Activated CD8-positive, alpha-beta memory T cell treated with anti-CD3 and anti-CD28 coated beads, Interleukin-2, amount 50 U/mL, for 1 hour (primary cell): ENCODE data around the gene IL16.
"Not testable (repeated sequence)": the region's sequence is repeated elsewhere in the genome, so short reads cannot be mapped to it uniquely, and the experiment has no call there.

ENCODE experiments used
- DNase-seq: peaks from one replicate; pipeline ENCODE4 v3.0.0-alpha.2; 2020; ENCODE audit errors: extremely low read depth

IL16 gene

DNA sequence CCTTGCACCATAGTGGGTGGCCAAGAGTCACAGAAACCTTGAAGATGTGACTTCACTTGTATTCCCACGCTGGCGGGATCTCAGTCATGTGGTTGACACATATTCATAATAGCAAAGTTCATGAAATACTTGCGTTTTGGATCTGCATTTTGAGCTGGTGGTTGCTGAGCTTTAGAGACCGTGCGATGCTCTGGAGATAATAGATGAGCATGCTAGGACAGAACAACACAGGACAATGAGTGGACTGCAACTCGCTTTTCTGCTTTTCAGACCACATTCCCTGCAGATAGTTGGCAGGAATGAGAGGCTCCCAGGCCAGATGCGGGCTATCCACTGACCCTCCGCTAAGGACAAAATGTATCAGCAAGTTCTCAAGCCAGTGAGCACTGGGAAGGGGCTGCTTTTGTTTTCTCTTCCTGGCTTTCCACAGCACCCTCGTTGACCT is 141.1 kb downstream of the IL16 start:
- no peak for DNase-seq

DNA sequence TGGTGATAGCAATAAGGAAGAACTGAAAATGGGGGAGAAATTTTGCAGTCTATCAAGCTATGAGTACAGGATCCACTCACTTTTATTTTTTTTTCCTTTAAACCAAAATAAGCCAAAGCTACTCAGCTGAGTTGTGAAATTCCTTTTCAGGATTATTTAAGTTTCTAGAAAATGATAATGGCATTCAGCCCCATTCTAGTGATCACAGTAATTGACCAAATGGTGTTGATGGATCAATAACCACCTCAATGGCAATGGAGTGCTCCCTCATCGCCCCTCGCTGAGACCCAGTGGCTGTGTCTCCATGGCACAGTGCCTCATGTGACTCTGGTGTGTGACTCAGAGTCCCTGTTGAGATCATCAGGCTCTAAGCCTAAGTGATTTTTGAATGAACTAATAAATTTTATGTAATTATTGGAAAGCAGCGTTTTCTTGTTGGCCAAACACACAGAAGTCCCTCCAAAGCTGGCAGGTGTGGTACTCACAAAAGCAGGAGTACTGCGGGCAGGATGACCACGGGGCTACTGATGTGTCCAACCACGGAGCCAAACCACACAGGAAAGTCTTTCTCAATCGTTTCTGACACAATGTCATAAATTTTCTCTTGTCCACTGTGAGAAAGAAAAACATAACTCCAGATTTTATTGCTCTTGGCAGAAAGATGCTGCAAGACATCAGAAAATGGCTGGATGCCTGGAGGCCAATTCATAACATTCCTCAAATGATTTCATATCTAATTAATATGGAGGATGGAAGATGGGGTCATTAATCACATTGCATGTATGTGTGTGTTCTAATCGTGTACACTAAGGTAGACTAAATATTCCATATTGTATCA is 141.7 kb downstream of the IL16 start:
- DNase-seq: no peak

DNA sequence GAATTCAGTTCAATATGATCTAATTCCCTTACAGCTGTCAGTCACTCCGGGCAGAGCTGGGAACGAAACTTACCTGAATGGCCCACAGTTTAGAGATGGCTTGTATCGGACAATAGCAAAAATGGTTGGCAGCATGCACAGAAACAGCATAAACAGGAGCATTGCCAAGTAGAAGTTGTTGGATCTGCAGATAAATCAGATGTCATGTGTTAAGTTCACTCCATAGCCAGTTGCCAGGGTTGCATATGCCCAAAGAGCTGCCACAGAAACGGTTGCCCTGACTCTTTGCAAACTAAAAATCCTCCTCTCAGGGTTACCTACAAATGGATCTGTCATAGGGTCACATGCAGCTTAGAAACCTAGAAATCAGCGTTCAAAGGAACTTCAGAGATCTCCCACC is 142.6 kb downstream of the IL16 start:
- DNase-seq: no peak

DNA sequence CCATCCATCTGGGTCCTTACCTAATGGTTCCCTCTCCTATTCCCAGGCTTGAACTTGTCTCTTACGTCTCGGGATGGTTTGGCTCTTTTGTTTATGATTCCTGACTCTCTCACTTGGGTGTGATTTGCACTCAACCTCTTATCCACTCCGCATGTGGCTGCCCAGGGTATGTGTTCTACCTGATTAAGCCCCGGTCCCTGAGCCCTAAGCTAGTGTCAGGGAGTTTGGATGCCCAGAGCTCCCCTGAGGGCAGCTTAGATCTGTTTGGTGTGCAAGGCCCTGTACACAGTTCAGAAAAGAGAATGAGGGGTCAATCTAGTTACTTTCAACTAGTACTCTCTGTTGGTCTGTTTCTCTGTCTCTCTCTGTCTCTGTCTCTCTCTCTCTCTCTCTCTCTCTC is 143.2 kb downstream of the IL16 start:
- DNase-seq: no peak

DNA sequence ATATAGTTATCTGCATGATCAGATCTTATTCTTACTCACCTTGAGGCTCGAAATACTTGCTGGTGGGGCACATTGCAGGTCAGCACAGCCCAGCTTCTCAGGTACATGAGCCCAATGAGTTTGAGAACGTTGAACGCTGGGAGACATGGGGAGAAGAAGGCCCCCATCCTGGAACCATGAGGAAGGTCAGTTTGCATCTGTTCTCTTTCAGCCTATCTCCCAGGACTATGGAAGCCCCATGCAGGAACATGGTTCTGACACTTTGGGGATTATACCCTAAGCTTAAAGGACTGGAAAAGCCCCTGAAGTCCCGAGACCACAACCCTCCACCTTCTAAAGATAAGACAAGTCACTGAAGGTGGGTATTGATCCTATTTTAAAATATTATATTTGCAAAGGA is 144.7 kb downstream of the IL16 start:
- DNase-seq: no peak

DNA sequence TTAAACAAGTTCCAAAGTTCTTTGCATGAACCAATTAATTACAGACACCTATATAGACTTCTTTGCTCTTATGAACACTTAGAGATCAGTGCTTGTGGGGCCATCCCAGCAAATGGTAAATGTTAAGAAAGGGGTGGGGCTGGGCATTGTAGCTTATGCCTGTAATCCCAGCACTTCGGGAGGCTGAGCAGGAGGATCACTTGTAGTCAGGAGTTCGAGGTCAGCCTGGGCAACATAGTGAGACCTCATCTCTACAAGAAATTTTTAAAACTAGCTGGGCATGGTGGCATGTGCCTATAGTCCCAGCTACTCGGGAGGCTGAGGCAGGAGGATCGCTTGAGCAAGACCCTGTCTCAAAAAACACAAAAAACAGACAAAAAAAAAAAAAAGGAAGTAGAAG is 146.7 kb downstream of the IL16 start:
- DNase-seq: no peak

DNA sequence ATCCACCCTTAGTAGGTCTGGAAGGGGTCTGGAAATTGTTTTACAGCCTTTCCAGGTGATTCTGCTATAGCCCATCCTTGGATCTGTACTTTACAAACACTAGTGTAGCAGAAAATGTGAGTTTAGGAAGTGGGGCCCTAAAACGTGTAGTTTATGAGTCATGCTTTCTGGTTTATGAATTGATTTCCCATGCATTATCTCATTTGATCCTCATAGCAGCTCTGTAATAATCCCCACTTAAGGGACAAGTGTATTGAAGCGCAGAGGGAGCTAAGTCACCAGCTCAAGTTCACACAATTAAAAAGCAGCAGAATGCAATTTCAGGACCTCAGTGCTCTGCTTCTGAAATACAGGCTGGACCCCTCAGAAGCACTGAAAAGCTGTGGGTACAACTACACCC is 149.9 kb downstream of the IL16 start:
- DNase-seq: no peak

DNA sequence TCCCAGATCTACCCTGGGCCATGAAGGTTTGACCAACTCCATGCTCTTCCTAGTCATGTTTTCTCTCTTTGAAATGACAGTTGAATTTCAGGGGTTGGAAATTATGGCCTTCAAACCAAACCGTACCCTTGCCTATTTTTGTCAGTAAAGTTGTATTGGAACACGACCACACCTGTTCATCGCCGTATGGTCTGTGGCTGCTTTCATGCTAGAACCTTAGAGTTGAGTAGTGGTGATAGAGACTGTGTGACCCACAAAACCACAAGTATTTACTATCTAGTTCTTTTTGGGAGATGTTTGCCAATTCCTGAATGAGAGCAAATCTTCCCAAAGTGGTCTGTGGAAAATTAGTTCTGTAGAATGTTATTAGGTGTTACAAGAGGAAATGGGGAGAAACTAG is 151.2 kb downstream of the IL16 start:
- DNase-seq: no peak

DNA sequence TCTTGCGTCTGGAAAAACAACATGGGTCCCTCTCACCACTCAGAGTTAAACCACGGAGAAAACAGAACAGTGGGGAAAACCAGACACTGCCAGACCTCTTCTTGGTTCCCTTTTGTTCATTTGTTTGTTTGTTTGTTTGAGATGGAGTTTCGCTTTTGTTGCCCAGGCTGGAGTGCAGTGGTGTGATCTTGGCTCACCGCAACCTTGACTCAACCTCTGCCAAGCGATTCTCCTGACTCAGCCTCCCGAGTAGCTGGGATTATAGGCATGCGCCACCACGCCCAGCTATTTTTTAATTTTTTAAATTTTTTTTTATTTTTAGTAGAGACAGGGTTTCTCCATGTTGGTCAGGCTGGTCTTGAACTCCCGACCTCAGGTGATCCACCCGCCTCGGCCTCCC is 152.0 kb downstream of the IL16 start:
- DNase-seq: not testable (repeated sequence)

DNA sequence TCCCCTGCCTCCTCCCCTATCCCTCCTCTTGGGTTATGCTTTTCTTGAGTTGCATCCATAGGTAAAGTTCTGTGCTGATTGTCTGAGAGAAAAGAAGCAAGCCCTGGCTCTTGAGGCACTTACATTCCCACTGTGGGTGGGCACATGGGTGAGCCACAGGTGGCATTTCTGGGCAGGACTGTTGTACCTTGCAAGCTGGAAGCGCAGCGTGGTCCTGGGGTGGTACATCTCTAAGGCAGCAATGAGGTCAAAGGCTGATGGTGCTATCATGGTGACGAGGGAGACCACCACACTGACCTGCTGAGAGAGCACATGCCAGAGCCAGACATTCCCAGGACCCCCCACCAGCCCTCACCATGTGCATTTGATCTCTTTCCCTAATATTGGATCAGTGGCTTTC is 152.6 kb downstream of the IL16 start:
- no peak for DNase-seq

DNA sequence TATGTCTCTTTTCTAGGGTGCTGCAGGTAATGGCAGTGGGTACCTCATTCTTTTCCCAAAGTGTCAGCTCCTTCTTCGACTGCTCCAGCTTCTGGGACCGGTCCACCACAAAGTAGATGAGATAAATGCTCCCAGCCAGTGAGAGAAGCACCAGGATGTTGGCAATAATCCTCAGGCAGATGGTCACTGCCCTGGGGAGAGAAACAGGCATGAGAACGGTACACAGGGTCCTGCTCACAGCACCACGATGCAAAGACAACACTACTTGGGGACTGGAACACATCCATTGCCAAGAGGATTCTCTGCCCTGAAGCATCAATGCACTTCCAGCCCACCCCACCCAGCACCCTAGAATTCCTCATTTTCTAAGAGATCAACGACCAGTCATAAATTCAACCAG is 155.0 kb downstream of the IL16 start:
- DNase-seq: no peak

DNA sequence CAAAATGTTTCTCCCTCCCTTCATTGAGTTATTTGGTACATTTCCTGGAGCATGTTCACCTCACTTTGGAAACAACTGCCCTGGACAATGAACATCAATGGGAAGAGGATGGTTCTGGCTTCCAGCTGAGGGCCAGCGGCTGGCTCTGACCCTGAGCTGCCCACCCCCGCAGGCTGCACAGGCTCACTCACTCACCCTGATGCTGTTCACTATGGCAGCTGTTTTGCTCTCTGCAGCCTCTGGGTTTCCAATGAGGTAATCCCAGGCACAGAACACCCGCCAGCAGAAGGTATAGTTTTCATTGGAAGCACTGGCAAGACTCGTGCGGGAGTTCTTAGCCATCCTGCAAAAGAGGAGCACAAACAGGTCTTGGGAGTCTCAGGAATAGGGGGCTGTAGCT is 159.6 kb downstream of the IL16 start:
- DNase-seq: no peak

DNA sequence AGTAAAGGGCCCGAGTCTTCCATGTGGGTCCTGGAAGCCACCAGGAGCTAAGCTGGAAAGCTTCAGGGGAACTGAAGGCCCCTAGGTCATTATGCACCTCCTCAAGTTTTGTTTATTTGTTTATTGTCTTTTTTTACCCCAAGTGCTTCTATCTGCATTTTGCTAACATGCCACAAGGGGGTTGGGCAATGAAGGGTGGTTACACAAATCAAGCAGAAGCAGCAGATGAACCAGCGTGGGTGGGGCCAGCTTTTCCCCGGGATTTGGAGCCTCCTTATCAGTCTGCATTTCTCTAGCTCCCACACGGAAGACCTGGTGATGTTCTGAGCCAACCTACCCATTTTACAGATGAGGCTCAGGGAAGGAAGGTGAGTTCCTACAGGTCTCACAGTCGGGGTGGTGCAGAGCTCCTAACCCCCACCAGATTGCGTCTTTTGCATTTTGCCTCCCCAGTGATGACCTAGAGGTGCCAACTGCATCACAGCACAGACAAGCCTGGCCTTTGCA is 160.6 kb downstream of the IL16 start:
- no peak for DNase-seq

DNA sequence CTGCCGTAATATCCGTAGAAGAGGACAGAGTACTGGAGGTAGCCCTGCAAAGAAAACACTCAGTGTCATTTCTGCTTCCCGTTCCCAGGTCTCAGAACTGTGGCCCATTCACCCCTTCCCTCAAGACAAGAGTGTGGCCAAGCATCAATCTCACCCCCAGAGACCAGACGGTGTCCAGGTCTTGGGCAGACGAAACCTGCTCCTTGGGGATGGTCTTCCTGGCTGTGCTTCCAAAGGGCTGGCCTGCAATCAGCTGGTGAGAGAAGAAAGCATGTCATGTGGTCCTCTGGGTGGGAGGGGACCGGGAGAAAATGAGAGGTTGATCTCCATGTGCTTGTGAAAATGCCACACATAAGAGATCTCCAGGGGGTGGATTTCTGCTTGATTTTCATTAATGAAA is 161.6 kb downstream of the IL16 start:
- DNase-seq: no peak

DNA sequence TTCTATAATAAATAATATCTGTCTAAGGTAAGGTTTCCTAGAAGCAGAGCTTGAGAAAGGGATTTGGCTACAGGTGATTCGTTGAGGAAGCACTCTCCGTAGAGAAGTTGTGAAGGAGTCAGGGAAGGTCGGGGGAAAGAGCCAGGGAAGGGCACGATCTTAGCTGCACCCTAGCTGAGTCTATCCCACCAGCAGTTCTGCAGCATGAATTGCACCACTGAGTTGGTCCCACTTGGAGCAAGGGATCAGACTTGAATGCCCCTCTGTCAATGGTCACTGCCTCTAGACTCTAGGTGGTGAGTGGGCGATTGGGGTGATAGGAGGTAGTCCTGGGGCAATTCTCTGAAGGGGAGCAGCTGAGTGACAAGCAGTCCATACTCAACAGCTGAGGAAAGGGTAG is 163.8 kb downstream of the IL16 start:
- DNase-seq: no peak

DNA sequence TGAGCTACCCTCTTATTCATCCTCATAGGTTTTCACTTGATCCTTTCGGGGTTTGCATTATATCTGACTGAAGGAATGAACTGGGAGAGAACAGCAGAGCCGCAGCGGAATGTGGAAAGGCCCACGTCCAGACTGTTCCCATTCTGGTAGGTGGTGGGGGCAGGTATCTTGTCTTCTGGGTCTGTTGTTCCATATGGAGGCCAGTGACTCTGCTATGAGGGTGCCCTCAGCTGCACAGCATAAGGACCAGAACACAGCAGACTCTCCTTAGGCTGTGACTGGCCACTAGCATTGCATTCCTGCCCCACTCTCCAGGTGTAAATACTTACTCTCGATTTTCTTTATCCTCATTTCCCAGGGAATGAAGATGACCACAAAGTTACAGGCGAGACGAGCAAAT is 165.2 kb downstream of the IL16 start:
- DNase-seq: no peak

DNA sequence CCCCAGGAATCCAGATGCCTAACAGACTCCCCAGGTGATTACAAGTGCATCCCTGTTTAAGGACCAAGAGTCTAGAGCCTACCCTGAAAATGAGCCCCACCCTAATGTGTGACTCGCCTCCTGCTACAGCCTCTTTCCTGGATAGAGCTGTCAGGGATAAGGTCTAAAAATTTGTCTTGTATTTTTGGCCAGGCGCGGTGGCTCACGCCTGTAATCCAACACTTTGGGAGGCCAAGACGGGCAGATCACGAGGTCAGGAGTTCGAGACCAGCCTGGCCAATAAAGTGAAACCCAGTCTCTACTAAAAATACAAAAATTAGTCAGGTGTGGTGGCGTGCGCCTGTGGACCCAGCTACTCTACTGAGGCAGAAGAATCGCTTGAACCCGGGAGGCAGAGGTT is 166.1 kb downstream of the IL16 start:
- DNase-seq: no peak

DNA sequence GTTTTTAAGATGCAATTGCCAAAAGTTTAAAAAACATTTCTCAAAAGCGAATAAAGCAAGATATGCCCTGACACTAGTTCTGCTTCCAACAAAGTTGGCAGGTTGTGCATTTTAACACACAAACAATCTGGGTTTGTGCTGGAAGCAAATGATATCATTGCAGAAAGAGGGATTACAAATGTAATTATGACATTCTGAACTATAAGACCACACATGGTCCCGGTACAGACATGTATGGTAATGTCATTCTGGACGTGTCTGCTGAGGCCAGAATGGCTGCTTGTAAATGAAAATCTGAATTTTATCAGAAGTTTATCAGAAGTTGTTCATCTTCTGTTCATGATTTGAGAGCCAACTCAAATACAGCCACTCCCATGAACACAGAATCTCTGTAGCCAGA is 166.6 kb downstream of the IL16 start:
- DNase-seq: no peak
